NCI-H1417 (cell line): ENCODE measurements around the gene KIAA0753.
"Not testable (repeated sequence)": the region's sequence is repeated elsewhere in the genome, so short reads cannot be mapped to it uniquely, and the experiment has no call there.

ENCODE experiments used
- DNase-seq, 3 experiments: peaks; one replicate each; lab custom pipeline; 2025; lab: John Stamatoyannopoulos, UW

The KIAA0753 gene

DNA sequence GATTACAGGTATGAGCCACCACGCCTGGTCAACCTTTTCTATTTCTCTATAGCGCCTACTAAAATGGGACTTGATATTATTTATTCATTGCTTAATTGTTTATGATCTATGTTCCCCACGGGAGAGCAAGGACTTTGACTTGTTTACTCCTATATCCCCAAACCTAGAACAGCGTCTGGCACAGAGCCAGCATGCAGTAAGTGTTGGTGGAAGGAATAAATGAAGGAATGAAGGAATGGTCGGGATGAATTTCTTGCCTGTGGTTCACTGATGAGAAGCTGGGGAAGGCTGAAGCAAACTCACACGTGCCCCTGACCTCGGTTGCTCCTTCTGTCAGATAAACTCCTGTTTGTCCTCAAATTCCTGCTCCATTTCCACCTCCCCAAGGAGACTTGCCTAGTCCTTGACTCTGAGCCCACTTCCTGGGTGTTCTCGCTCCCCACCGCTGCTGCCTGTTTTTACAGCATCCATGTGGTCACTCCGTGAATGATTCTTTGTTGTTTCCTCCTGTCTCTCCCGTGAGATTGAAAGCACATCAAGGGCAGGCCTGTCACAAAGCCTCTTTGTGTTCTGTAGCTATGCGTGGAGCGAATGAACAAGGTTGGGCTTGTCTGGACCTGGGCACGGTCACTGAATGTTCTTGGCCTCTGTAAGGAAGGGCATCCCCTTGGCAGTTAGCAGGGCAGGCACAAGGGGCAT is 28.4 kb upstream of the KIAA0753 start:
- no peak for DNase-seq

GRCh38 chr17:6668219-6668618 is 27.7 kb upstream of the KIAA0753 start:
- DNase-seq: no peak

- no peak for DNase-seq
Measured at GRCh38 chr17:6667516-6667915, 27.0 kb upstream of the KIAA0753 start.

DNA sequence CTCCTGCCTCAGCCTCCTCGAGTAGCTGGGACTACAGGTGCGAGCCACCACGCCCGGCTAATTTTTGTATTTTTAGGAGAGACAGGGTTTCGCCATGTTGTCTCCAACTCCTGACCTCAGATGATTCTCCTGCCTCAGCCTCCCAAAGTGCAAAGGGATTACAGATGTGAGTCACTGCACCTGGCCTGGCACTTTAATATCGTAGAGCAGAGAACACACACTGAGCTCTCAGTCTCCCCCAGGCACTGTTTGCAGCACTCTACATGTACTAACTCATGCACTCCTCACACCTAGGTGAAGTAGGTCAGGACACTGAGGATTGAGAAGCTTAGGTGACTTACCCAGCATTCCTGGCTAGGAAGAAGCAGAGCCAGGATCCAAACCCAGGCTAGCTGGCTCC is 26.0 kb upstream of the KIAA0753 start:
- no peak for DNase-seq

DNA sequence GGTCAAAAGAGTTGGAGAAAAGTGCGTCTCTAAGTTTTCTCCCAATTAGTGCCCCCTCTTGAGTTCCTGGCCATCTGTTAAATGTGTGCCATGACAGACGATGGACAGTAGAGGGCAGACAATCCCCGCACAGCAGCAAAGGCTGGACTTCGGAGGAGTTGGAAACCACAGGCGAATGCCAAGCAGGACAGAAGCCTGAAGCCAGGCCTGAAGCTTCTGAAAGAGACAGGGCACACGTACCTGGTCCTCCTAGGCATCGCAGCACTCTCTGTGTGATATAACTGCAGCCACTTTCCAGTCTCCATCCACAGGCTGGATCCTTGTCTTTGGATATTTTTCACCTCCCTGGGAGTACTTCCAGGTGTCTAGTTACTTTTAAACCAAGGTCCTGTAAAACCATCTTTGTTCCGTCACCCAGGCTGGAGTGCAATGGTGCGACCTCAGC is 25.6 kb upstream of the KIAA0753 start:
- peak; percentile 26 to 73 (median 29) for DNase-seq

DNA sequence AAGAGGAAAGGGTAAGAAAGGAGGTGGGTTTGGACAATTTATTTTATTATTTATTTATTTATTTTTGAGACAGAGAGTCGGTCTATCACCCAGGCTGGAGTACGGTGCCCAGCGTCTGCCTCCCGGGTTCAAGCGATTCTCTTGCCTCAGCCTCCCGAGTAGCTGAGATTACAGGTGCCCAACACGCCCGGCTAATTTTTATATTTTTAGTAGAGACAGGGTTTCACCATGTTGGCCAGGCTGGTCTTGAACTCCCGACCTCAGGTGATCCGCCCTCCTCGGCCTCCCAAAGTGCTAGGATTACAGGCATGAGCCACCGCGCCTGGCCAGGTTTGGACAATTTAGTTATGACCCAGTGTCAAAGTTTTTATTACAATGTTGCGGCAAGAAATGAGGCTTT is 22.7 kb upstream of the KIAA0753 start:
- not testable (repeated sequence) for DNase-seq

DNA sequence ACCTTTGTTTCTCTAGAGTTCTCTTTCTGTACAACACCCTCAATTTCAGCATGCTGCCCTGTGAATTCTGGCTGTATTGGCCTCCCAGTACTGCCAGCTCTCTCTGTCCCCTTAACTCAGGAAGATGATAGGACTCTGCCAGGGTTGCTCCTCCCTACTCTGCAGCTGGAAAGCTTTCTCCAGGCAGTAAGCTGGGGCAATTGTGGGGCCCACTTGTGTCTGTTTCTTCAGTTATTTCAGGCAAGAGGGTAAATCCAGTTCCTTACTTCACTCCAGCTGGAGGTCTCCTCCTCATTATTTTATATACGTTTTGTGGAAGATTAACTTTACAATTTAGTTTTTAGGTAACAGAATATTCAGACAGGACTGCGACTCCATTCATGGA is 20.9 kb upstream of the KIAA0753 start:
- no peak for DNase-seq

- DNase-seq: no peak
Measured at GRCh38 chr17:6660805-6661463, 20.4 kb upstream of the KIAA0753 start.

- no peak for DNase-seq
Measured at GRCh38 chr17:6660101-6660500, 19.6 kb upstream of the KIAA0753 start.

- not testable (repeated sequence) for DNase-seq
Measured at GRCh38 chr17:6658411-6658810, 17.9 kb upstream of the KIAA0753 start.

DNA sequence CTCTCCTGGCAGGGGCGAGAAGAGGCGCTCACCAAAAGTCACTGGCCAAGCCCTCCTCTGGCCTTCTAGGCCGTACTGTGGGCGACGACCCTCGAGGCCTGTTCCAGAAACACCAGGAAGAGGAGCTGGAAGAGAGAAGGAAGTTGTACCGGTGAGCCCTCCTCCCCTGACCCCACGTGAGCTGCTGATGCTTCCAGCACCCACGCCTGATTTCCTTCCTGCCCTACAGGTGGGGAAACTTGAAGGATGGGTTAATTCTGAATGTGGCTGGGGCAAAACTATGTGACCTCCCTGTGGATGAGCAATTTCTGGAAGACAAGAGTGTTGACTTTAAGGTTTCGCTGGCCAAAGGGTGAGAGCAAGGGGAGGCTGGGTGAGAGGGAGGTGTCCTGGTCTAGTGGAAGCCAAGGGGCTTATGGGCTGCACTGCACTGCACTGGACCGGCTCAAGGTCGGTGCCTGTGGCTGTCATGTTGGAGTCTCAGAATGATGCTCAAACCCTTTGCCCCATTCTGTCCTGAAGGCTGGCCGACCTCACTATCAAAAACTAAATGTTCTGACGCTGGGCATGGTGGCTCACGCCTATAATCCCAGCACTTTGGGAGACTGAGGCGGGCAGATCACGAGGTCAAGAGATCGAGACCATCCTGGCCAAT is 17.2 kb upstream of the KIAA0753 start:
- peak in 1 of 3 experiments; percentile 34 for DNase-seq

DNA sequence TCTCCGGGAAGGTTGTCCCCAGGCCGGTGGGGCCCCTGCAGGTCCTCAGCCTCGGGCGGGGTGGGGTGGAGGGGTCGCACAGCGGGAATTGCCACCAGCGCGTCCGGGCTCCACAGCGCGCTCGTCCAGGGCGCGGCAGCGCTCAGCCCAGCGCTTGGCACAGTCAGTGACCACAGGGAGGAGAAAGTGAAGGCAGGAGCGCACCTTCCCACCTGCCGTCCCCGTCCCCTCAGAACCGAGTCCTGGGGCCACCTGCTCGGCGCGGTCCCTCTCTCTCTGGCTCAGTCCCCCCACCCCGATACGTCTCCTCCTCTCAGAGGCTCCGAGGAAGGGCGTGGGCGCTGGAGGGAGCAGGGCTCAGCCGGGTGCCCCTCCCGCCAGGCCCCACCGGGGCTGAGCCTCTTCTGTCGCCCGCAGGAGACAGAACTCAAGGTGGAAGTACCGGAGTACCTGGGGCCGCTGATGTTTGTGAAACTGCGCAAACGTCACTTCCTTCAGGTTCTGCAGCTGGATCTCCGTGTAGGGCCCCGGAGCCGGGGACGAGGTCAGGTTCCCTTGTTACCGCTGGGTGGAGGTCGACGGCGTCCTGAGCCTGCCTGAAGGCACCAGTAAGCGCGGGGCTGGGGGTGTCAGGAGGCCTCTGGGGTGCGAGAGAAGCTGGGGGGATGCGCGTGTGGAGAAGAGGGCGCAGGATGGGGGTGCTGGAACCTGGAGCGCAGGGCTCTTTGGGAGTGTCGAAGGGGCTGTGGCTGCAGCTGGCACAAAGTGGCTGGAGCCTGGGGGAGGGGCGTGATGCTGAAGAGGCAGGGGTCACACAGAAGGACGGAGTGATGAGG is 16.5 kb upstream of the KIAA0753 start:
- DNase-seq: peak in 2 of 3 experiments; percentile 33 to 58

DNA sequence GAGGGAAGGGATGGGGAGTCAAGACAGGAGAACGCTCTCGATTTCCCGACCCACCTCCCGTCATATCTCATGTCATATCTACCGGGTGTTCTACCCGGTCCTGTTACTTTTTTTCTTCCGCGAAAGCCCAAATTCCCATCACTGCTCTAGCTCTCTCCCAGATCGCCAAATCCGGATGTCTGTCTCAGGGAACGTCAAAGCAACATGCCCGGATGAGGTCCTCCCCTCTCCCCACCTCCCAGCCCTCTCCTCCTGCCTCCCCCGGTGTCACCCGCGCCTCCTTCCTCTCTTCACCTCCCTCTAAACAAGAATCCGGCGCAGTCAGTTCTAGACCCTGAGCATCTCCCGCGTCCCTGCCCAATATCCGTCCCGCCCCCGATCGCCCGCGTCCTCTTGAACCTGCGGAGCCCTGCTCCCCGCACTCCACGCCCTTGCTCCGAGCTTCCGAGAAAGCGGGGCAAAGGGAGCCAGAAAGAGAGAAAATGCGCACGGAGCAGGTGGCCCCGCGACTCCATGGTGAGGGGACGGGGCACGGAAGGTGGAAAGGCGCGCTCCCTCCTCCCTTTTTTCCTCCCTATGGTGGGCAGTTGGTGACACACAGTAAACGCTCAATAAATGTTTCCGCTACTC is 15.3 kb upstream of the KIAA0753 start:
- DNase-seq: peak in 1 of 3 experiments; percentile 2

DNA sequence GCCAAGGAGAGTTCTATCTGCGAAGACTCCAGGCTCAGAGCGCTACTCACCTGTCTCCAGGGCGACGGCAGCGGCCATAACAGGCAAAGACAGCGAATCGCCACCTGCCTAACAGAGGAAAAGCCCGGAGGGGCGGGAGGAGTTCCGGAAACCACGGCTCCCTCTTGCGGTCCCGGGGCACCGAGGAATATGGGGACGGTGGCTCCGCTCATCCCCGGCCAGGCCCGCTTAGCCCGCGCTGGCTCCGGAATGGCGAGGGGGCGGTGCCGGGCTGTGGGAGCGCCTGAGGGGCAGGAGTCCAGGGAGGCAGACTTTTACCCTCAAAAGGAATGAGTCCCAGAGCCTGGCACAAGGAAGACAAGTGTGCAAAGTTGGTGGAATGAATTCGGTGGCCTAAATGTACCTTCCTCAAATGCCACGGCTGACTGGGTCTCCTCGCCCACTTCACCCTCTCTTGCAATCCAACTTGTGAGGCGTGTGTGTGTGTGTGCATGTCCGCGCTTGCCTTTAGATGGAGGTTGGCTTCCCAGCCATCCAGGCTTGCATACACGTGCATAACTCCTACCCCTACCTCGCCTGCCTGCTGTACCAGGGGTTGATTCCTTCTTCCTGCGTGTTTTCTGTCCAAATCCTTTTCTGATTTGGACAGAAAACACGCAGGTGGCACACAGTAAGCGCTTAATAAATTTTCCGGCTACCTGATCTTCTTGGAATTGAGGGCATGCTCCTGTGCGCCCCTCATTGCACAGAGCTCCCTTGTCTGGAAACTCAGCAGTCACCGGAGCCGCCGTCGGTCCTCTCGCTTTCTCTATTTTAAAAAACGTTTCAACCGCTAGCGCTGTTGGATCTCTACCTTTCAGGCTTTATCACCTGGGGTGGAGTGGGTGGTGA is 14.6 kb upstream of the KIAA0753 start:
- peak; percentile 25 to 69 (median 49) for DNase-seq

DNA sequence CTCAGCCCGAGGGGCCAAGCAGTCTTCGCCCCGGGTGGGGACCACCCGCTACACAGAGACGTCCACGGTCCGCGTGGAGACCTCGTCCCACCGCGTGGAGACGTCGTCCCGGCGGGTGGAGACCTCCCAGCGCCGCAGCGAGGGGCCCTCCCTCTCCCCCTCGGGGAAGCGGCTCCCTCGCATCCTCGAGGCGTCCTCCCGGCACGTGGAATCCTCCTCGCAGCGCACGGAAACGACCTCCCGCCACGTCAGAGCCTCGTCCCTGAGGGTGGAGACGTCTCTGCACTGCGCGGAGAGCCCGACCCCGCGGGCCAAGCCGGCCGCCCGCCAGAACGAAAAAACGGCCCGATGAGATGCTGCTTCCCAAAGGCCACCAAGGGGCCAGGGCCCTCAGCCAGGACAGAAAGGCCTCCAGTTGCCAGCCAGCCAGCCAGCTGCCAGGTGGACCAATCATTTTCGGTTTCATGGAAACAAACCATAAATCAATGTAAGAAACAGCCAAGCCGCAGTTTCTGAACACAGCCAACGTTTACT is 11.5 kb upstream of the KIAA0753 start:
- DNase-seq: peak; percentile 11 to 69 (median 65)

DNA sequence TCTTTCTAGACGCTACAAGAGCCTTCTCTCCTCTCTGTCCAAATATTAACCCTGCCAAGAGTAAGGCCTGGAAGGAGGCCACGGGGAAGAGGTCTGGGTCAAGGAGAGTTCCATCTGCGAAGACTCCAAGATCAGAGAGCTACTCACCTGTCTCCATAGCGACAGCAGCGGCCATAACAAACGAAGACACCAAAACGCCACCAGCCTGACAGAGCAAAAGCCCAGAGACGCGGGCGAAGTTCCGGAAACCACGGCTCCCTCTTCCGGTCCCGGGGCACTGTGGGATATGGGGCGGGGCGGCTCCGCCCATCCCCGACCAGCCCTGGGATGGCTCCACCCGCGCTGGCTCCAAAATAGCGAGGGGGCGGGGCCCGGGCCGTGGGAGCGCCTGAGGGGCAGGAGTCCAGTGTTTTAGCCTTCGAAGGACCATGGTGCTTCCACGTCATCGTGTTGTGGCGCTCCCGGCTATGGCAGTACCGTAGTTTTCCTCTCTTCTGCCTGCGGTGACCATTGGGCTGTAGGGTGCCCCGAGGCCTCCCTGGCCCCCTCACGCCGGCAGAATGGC is 10.9 kb upstream of the KIAA0753 start, which contains the start of the genes C17orf100 and MED31:
Gene C17orf100 (plus strand): TSS at position 409 of the 565 bp plus-strand sequence. CDS start 152 bp downstream, at position 561.
Gene MED31 (minus strand): TSS at position 252 of the 565 bp plus-strand sequence. CDS start 77 bp downstream, at position 175.
- DNase-seq: peak; percentile 81 to 91 (median 83)

GRCh38 chr17:6648181-6648580 is 7.7 kb upstream of the KIAA0753 start:
- DNase-seq: peak in 1 of 3 experiments; percentile 0

- DNase-seq: no peak
Measured at GRCh38 chr17:6643451-6644125, 3.1 kb upstream of the KIAA0753 start.

GRCh38 chr17:6642592-6642991 is 2.1 kb upstream of the KIAA0753 start:
- DNase-seq: no peak
